Lower lobe of right lung (tissue), 2 donors: ENCODE data around the gene MRPL43. TPM values are rescaled to one million over a fixed set of nuclear protein-coding genes. Genes with fewer than 3 reads are reported as not detected.

Source experiments
- ATAC-seq, 2 donors: fragments of 200-7000 bp; cut with Tn5 transposase; one replicate each; pipeline ENCODE4 v1.9.1; 2020 to 2022; ENCODE audit warnings: mild to moderate bottlenecking in 2 of 2, moderate library complexity in 2 of 2
- DNase-seq: peaks from one replicate; pipeline ENCODE4 v3.0.0-alpha.2; 2020
- H3K27ac ChIP-seq: fragments of 200-600 bp; one replicate; pipeline ENCODE4 v1.8.0; 2022
- H3K27me3 ChIP-seq: fragments of 200-600 bp; one replicate; pipeline ENCODE4 v1.8.0; 2022; ENCODE audit warnings: low read depth
- H3K36me3 ChIP-seq: fragments of 200-600 bp; one replicate; pipeline ENCODE4 v1.8.0; 2022; ENCODE audit warnings: mild to moderate bottlenecking
- H3K4me1 ChIP-seq: fragments of 200-600 bp; one replicate; pipeline ENCODE4 v1.8.0; 2022
- H3K4me3 ChIP-seq: fragments of 200-600 bp; one replicate; pipeline ENCODE4 v1.8.0; 2022; ENCODE audit warnings: mild to moderate bottlenecking
- H3K9me3 ChIP-seq: fragments of 200-600 bp; one replicate; pipeline ENCODE4 v1.8.0; 2022
- CTCF ChIP-seq: fragments of 200-600 bp; IDR thresholded peaks from one replicate; pipeline ENCODE4 v1.8.0; 2022; ENCODE audit warnings: antibody characterized with exemption, mild to moderate bottlenecking
- intact Hi-C: fragments of 100-400 bp; cut with DNase I; formaldehyde crosslinking; loops from one replicate; pipeline ENCODE4 v1.11.0; 2022
- total RNA-seq: library from RNA; stranded (reverse); fragmentation: NEBNext Ultra II Directional; extraction: Animal tissue kit (Norgen Biotek cat#: 25700); gene quantifications from one replicate; pipeline ENCODE4 v1.2.1, GENCODE V29; 2021
- donor health status: DM: no; HTN: yes; CAD: no; lungs with severe emphysema.

Gene MRPL43
- total RNA-seq, 1 donor from 2014 or later: 59.7 TPM

GRCh38 chr10:100968863-100969186 is 18.5 kb downstream of the MRPL43 start:
- no peak overlapping the region for H3K27ac ChIP-seq
- intact Hi-C loops: no loop called here
- DNase-seq (no peak), ATAC-seq (peak; percentile 29 to 31)
- H3K9me3 ChIP-seq: no peaks in the 10 kb centered on the region
- TF ChIP-seq CTCF: no peak
- H3K4me1 ChIP-seq: peaks cover 17% of the 10 kb centered on the region
- peaks cover 15% of the 10 kb centered on the region for H3K36me3 ChIP-seq
- peak overlapping the region; percentile 72 for H3K4me3 ChIP-seq
- H3K27me3 ChIP-seq: peaks cover 5% of the 10 kb centered on the region

DNA sequence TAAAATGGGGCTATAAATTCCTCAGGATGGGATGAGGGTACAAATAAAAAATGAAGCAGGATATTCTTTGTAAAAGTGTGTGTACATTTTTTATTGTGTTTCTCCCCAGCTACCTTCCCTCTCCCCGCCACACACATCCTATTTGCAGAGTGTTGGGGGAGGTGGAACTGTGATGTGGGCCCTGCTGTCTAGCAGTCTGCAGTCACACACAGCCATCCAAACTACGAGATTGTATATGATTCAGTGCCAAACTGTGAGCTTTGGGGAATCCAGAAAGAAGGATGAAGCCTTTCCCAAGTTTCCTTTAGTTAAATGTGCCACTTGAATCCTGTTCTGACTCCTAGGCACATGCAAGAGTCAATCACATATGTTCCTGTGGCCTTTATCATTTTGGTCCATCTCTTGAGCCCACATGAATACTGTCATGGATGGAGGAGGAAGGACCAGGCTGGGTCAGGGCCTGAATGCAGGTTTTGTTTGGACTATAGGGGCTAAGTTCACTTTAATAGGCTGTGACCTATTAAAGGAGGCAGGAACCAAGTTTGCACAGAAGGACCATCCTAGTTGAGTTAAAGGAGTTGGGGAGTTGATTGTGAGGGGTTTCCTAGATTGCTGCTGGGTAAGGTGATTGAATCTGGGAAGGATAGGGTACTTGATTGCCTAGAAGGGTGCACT is 19.1 kb downstream of the MRPL43 start:
- ATAC-seq (no peak), DNase-seq (no peak)
- intact Hi-C loops: no loop called here
- no peak overlapping the region for H3K27ac ChIP-seq
- peaks cover 5% of the 10 kb centered on the region for H3K27me3 ChIP-seq
- H3K4me1 ChIP-seq: peaks cover 17% of the 10 kb centered on the region
- H3K36me3 ChIP-seq: peaks cover 21% of the 10 kb centered on the region
- TF ChIP-seq CTCF: no peak
- H3K9me3 ChIP-seq: no peaks in the 10 kb centered on the region
- H3K4me3 ChIP-seq: no peak overlapping the region

GRCh38 chr10:100967332-100967731 is 20.0 kb downstream of the MRPL43 start:
- peaks cover 30% of the 10 kb centered on the region for H3K36me3 ChIP-seq
- ATAC-seq: no peak
- peaks cover 5% of the 10 kb centered on the region for H3K27me3 ChIP-seq
- H3K4me1 ChIP-seq: peaks cover 17% of the 10 kb centered on the region
- no peak for TF ChIP-seq CTCF
- H3K4me3 ChIP-seq: no peak overlapping the region
- H3K9me3 ChIP-seq: no peaks in the 10 kb centered on the region
- no peak overlapping the region for H3K27ac ChIP-seq
- no peak for DNase-seq
- intact Hi-C loops: no loop called here

- Histone ChIP-seq H3K4me3 (no peak overlapping the region), H3K27me3 (peaks cover 5% of the 10 kb centered on the region), H3K36me3 (peaks cover 34% of the 10 kb centered on the region), H3K4me1 (peaks cover 17% of the 10 kb centered on the region), H3K27ac (no peak overlapping the region), H3K9me3 (no peaks in the 10 kb centered on the region)
- TF ChIP-seq CTCF: no peak
- intact Hi-C loops: no loop called here
- no peak for DNase-seq
- no peak for ATAC-seq
Measured at GRCh38 chr10:100966887-100967286, 20.4 kb downstream of the MRPL43 start.

- DNase-seq (no peak), ATAC-seq (no peak)
- peaks cover 37% of the 10 kb centered on the region for H3K36me3 ChIP-seq
- H3K27me3 ChIP-seq: peaks cover 5% of the 10 kb centered on the region
- H3K9me3 ChIP-seq: no peaks in the 10 kb centered on the region
- TF ChIP-seq CTCF: no peak
- no peak overlapping the region for H3K27ac ChIP-seq
- intact Hi-C loops: no loop called here
- H3K4me3 ChIP-seq: no peak overlapping the region
- peaks cover 17% of the 10 kb centered on the region for H3K4me1 ChIP-seq
Measured at GRCh38 chr10:100965820-100966219, 21.5 kb downstream of the MRPL43 start.
